Measurements from ENCODE around the gene LRP5.

GRCh38 chr11:68263444-68264035 is 48.9 kb upstream of the LRP5 start:
- no peak for TF ChIP-seq POLR2AphosphoS5 (IDR thresholded peaks at IDR 0.05)
- no peak for TF ChIP-seq POLR2A (IDR thresholded peaks at IDR 0.05)
- TF ChIP-seq, protein P1, sequence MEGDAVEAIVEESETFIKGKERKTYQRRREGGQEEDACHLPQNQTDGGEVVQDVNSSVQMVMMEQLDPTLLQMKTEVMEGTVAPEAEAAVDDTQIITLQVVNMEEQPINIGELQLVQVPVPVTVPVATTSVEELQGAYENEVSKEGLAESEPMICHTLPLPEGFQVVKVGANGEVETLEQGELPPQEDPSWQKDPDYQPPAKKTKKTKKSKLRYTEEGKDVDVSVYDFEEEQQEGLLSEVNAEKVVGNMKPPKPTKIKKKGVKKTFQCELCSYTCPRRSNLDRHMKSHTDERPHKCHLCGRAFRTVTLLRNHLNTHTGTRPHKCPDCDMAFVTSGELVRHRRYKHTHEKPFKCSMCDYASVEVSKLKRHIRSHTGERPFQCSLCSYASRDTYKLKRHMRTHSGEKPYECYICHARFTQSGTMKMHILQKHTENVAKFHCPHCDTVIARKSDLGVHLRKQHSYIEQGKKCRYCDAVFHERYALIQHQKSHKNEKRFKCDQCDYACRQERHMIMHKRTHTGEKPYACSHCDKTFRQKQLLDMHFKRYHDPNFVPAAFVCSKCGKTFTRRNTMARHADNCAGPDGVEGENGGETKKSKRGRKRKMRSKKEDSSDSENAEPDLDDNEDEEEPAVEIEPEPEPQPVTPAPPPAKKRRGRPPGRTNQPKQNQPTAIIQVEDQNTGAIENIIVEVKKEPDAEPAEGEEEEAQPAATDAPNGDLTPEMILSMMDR (IDR thresholded peaks at IDR 0.05): no peak
- TF ChIP-seq EP300 (IDR thresholded peaks at IDR 0.05): no peak
